ENCODE data around the gene CCDC61.
A peak's percentile ranks its signal among the peaks of the same experiment; 100 is the strongest.

Gene CCDC61

GRCh38 chr19:45981350-45981749 is 13.9 kb upstream of the CCDC61 start:
- no peaks in the 10 kb centered on the region for H3K36me3 ChIP-seq (ENCODE audit: insufficient read depth, low read length)
- H3K9me3 ChIP-seq (ENCODE audit: low read depth, low read length) = no peaks in the 10 kb centered on the region
- no peak for DNase-seq (ENCODE audit: low read depth, low spot score)
- no peak overlapping the region for H3K9ac ChIP-seq (ENCODE audit: insufficient read length)
- H3K4me3 ChIP-seq = no peak overlapping the region
- no peak overlapping the region for H3K27ac ChIP-seq
- no peak for TF ChIP-seq POLR2AphosphoS5 (IDR thresholded peaks at IDR 0.05; ENCODE audit: borderline replicate concordance, low read depth, low read length)
- no peak for TF ChIP-seq FOXP2 (optimal IDR thresholded peaks at IDR 0.05; ENCODE audit: control extremely low read depth, extremely low read length, insufficient read depth)
- TF ChIP-seq EZH2 (IDR thresholded peaks at IDR 0.05) = no peak

DNA sequence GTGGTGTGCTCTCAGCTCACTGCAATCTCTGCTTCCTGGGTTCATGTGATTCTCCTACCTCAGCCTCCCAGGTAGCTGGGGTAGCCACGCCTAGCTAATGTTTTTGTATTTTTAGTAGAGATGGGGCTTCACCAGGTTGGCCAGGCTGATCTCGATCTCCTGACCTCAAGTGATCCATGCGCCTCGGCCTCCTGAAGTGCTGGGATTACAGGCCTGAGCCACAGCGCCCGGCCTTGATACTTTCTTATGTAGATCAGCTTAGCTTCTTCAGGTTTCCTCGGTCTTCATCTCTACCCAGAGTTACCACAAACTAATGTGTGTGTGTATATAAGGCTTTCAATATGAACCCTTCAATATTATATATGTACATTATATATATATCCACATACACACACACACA is 9.9 kb upstream of the CCDC61 start:
- Histone ChIP-seq H3K9me3 (ENCODE audit: low read depth, low read length) (no peaks in the 10 kb centered on the region), H3K36me3 (ENCODE audit: insufficient read depth, low read length) (no peaks in the 10 kb centered on the region), H3K4me3 (no peak overlapping the region), H3K27ac (no peak overlapping the region), H3K9ac (ENCODE audit: insufficient read length) (no peak overlapping the region)
- TF ChIP-seq FOXP2 (optimal IDR thresholded peaks at IDR 0.05; ENCODE audit: control extremely low read depth, extremely low read length, insufficient read depth) = no peak
- no peak for TF ChIP-seq POLR2AphosphoS5 (IDR thresholded peaks at IDR 0.05; ENCODE audit: borderline replicate concordance, low read depth, low read length)
- no peak for TF ChIP-seq EZH2 (IDR thresholded peaks at IDR 0.05)
- no peak for DNase-seq (ENCODE audit: low read depth, low spot score)

- Histone ChIP-seq H3K9ac (ENCODE audit: insufficient read length) (no peak overlapping the region), H3K9me3 (ENCODE audit: low read depth, low read length) (no peaks in the 10 kb centered on the region), H3K4me3 (no peak overlapping the region), H3K36me3 (ENCODE audit: insufficient read depth, low read length) (no peaks in the 10 kb centered on the region), H3K27ac (no peak overlapping the region)
- TF ChIP-seq EZH2 (IDR thresholded peaks at IDR 0.05) (no peak), FOXP2 (optimal IDR thresholded peaks at IDR 0.05; ENCODE audit: control extremely low read depth, extremely low read length, insufficient read depth) (no peak), POLR2AphosphoS5 (IDR thresholded peaks at IDR 0.05; ENCODE audit: borderline replicate concordance, low read depth, low read length) (no peak)
- DNase-seq (ENCODE audit: low read depth, low spot score) = no peak
Measured at GRCh38 chr19:45990113-45990728, 5.0 kb upstream of the CCDC61 start.

- Histone ChIP-seq H3K27ac (no peak overlapping the region), H3K9ac (ENCODE audit: insufficient read length) (peak overlapping the region; percentile 45)
Measured at GRCh38 chr19:45994456-45994997, 740 bp upstream of the CCDC61 start.

DNA sequence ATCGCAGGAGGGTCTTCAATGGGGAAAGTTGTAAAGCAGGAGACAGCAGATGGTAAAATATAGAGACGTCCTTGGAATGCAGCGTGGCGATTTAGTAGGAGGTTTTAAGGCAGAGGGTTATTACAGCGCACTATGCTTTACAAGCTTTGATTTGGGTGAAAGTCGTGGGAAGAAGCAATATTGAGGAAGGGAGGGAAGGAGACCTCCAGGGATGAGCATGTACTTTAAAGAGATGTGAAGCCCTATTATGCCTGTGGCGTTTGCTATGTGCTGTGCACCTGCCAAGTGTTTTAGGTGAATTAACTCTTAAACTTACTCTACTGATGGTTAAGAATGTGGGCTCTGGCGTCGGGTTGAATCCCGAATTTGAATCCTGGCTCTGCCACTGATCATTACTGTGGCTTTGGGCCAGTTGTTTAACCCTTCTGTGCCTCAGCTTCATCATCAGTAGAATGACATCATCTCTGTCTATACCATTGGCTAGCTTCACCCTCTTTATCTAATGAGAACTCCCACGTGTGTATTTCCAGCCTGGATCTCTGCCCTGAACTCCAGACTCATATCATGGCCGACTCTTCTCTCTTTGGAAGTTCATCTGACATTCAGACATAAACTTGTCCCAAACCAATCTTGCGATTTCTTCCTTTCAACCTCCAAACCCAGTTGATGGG is 583 bp downstream of the CCDC61 start:
- Histone ChIP-seq H3K9ac (ENCODE audit: insufficient read length) (peak overlapping the region; percentile 92), H3K36me3 (ENCODE audit: insufficient read depth, low read length) (no peaks in the 10 kb centered on the region), H3K27ac (no peak overlapping the region), H3K9me3 (ENCODE audit: low read depth, low read length) (no peaks in the 10 kb centered on the region), H3K4me3 (peak overlapping the region; percentile 95)
- no peak for DNase-seq (ENCODE audit: low read depth, low spot score)
- TF ChIP-seq POLR2AphosphoS5 (IDR thresholded peaks at IDR 0.05; ENCODE audit: borderline replicate concordance, low read depth, low read length) = no peak
- TF ChIP-seq FOXP2 (optimal IDR thresholded peaks at IDR 0.05; ENCODE audit: control extremely low read depth, extremely low read length, insufficient read depth) = no peak
- TF ChIP-seq EZH2 (IDR thresholded peaks at IDR 0.05) = no peak

More at GRCh38 chr19:45994456-45994997, 740 bp upstream of the CCDC61 start:
- H3K4me3 ChIP-seq = peak overlapping the region; percentile 84
- H3K36me3 ChIP-seq (ENCODE audit: insufficient read depth, low read length) = no peaks in the 10 kb centered on the region
- TF ChIP-seq FOXP2 (optimal IDR thresholded peaks at IDR 0.05; ENCODE audit: control extremely low read depth, extremely low read length, insufficient read depth) = no peak
- no peaks in the 10 kb centered on the region for H3K9me3 ChIP-seq (ENCODE audit: low read depth, low read length)
- DNase-seq (ENCODE audit: low read depth, low spot score) = no peak

DNA sequence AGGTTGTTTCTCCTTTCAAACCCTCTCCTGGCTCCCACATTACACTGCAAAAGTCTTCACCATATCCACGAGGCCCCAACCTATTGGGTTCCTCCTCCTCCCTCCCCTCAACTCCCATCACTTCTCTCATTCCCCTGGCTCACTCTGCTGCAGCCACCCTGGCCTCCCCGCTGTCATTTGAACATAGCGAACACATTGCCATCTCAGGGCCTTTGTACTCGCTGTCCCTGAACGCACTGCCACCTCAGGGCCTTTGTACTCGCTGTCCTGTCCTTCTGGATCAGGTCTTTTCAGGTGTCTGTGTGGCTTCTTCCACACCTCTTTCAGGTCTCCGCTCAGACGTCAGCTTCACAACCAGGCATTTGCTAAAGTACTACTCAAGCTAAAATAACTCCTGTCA is 1.7 kb downstream of the CCDC61 start:
- TF ChIP-seq POLR2AphosphoS5 (IDR thresholded peaks at IDR 0.05; ENCODE audit: borderline replicate concordance, low read depth, low read length) (no peak), EZH2 (IDR thresholded peaks at IDR 0.05) (no peak), FOXP2 (optimal IDR thresholded peaks at IDR 0.05; ENCODE audit: control extremely low read depth, extremely low read length, insufficient read depth) (no peak)
- no peaks in the 10 kb centered on the region for H3K36me3 ChIP-seq (ENCODE audit: insufficient read depth, low read length)
- no peak overlapping the region for H3K9ac ChIP-seq (ENCODE audit: insufficient read length)
- H3K27ac ChIP-seq = no peak overlapping the region
- no peak overlapping the region for H3K4me3 ChIP-seq
- H3K9me3 ChIP-seq (ENCODE audit: low read depth, low read length) = no peaks in the 10 kb centered on the region
- no peak for DNase-seq (ENCODE audit: low read depth, low spot score)

DNA sequence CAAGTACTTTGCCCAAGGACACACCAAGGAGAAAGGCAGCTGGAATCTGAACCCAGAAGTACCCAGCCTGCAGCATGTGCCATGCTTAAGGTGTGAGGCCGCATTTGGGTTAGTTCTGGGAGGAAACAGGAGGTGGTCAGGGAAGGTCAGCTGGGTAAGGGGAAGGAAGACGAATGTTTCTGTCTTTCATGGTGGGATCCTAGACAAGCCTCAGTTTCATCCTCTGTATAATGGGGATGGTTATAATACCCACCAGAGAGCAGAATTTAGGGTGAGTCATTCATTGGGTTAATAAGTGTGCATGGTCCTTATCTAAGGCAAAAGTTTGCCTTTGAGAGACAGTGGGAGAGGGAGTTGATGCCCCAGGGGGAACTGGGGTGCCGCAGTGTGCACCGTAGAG is 3.6 kb downstream of the CCDC61 start:
- no peak overlapping the region for H3K9ac ChIP-seq (ENCODE audit: insufficient read length)
- no peak for DNase-seq (ENCODE audit: low read depth, low spot score)

DNA sequence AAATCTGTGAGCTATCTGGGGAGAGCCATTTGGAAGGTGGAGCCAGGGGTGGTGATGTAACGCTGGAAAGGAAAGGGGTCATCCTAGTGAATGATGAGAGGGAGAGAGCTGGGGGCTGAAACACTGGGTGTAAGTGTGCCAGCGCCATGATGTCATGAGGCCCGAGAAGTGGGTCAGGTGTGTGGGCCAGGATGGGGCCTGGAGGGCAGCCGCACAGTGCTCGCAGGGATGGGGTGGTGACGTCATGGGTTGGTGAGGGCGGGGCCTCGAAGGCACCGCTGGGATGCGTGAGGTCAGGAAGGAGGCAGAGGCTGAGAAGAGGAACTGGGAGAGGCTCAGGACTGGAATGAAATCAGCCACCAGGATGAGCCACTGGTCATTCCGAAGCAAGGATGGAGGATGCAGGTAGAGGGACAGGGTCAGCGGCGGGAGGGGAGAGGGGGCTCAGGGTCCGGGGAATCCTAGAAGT is 4.4 kb downstream of the CCDC61 start:
- Histone ChIP-seq H3K36me3 (ENCODE audit: insufficient read depth, low read length) (no peaks in the 10 kb centered on the region), H3K9me3 (ENCODE audit: low read depth, low read length) (no peaks in the 10 kb centered on the region), H3K9ac (ENCODE audit: insufficient read length) (no peak overlapping the region), H3K27ac (no peak overlapping the region), H3K4me3 (no peak overlapping the region)
- TF ChIP-seq EZH2 (IDR thresholded peaks at IDR 0.05) = no peak
- TF ChIP-seq FOXP2 (optimal IDR thresholded peaks at IDR 0.05; ENCODE audit: control extremely low read depth, extremely low read length, insufficient read depth) = no peak
- no peak for TF ChIP-seq POLR2AphosphoS5 (IDR thresholded peaks at IDR 0.05; ENCODE audit: borderline replicate concordance, low read depth, low read length)
- no peak for DNase-seq (ENCODE audit: low read depth, low spot score)

More for the DNA sequence above, 3.6 kb downstream of the CCDC61 start:
- no peak overlapping the region for H3K4me3 ChIP-seq
- no peak for TF ChIP-seq EZH2 (IDR thresholded peaks at IDR 0.05)
- TF ChIP-seq FOXP2 (optimal IDR thresholded peaks at IDR 0.05; ENCODE audit: control extremely low read depth, extremely low read length, insufficient read depth) = no peak
- no peak for TF ChIP-seq POLR2AphosphoS5 (IDR thresholded peaks at IDR 0.05; ENCODE audit: borderline replicate concordance, low read depth, low read length)
- H3K36me3 ChIP-seq (ENCODE audit: insufficient read depth, low read length) = no peaks in the 10 kb centered on the region
- H3K27ac ChIP-seq = no peak overlapping the region
- no peaks in the 10 kb centered on the region for H3K9me3 ChIP-seq (ENCODE audit: low read depth, low read length)
